ENCODE results near the gene RSU1.

Gene RSU1

DNA sequence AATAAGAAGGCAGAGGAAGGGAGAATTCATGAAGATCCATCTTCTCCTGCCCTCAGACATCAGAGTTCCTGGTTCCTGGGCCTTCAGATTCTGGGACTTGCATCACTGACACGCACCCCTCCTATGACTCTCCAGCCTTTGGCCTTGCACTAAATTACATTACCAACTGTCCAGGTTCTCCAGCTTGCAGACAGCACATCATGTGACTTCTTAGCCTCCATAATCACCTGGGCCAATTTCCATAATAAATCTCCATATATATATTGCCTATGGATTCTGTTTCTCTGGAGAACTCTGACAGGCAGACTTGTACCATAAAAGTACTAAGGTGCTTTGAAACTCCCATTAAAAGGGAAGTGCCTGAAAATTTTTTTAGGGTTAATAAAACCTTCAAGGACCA is 23.2 kb downstream of the RSU1 start:
- Histone ChIP-seq H3K27ac (ENCODE audit: low read depth, low read length, poor library complexity, severe bottlenecking) (no peak overlapping the region), H3K9ac (ENCODE audit: low read length) (no peak overlapping the region), H3K9me2 (ENCODE audit: low read depth, low read length) (no peaks in the 10 kb centered on the region), H3F3A (ENCODE audit: insufficient read depth, low read length) (no peaks in the 10 kb centered on the region), H3K4me2 (ENCODE audit: low read length) (no peak overlapping the region), H3K36me3 (ENCODE audit: insufficient read depth, low read length) (0 out of 2 replicates have a peak, but pooled peaks cover 3% of the 10 kb centered on the region), H3K4me1 (ENCODE audit: insufficient read depth, low read length, severe bottlenecking) (no peaks in the 10 kb centered on the region), H3K9me3 (ENCODE audit: low read length) (peaks cover 6% of the 10 kb centered on the region), H3K4me3 (ENCODE audit: low read depth, low read length, poor library complexity, severe bottlenecking) (no peak overlapping the region), H2AFZ (ENCODE audit: low read length) (no peak overlapping the region), H4K20me1 (ENCODE audit: insufficient read depth, low read length) (no peaks in the 10 kb centered on the region), H3K27me3 (ENCODE audit: insufficient read depth, low read length) (no peaks in the 10 kb centered on the region), H3K79me2 (ENCODE audit: insufficient read depth, low read length) (peaks cover 7% of the 10 kb centered on the region; the same call in 1 of the 2 replicates)
- TF ChIP-seq EZH2 (IDR thresholded peaks at IDR 0.05; ENCODE audit: borderline replicate concordance, low read length) (no peak), CTCF (IDR thresholded peaks at IDR 0.05; ENCODE audit: low read length) (no peak)

GRCh38 chr10:16792675-16793074 is 24.5 kb downstream of the RSU1 start:
- Histone ChIP-seq H3K27ac (ENCODE audit: low read depth, low read length, poor library complexity, severe bottlenecking) (no peak overlapping the region), H3K9ac (ENCODE audit: low read length) (no peak overlapping the region), H2AFZ (ENCODE audit: low read length) (no peak overlapping the region), H3K9me3 (ENCODE audit: low read length) (peaks cover 3% of the 10 kb centered on the region; the same call in 1 of the 2 replicates), H4K20me1 (ENCODE audit: insufficient read depth, low read length) (no peaks in the 10 kb centered on the region), H3K4me3 (ENCODE audit: low read depth, low read length, poor library complexity, severe bottlenecking) (no peak overlapping the region), H3K4me2 (ENCODE audit: low read length) (no peak overlapping the region), H3F3A (ENCODE audit: insufficient read depth, low read length) (no peaks in the 10 kb centered on the region), H3K27me3 (ENCODE audit: insufficient read depth, low read length) (no peaks in the 10 kb centered on the region), H3K36me3 (ENCODE audit: insufficient read depth, low read length) (no peaks in the 10 kb centered on the region), H3K9me2 (ENCODE audit: low read depth, low read length) (no peaks in the 10 kb centered on the region), H3K79me2 (ENCODE audit: insufficient read depth, low read length) (0 out of 2 replicates have a peak, but pooled peaks cover 5% of the 10 kb centered on the region), H3K4me1 (ENCODE audit: insufficient read depth, low read length, severe bottlenecking) (no peaks in the 10 kb centered on the region)
- TF ChIP-seq CTCF (IDR thresholded peaks at IDR 0.05; ENCODE audit: low read length) (no peak), EZH2 (IDR thresholded peaks at IDR 0.05; ENCODE audit: borderline replicate concordance, low read length) (no peak)

GRCh38 chr10:16789765-16790164 is 27.5 kb downstream of the RSU1 start:
- no peak overlapping the region for H3K9ac ChIP-seq (ENCODE audit: low read length)
- no peaks in the 10 kb centered on the region for H3K9me2 ChIP-seq (ENCODE audit: low read depth, low read length)
- no peaks in the 10 kb centered on the region; the same call in 1 of the 2 replicates for H3K9me3 ChIP-seq (ENCODE audit: low read length)
- no peak overlapping the region for H3K4me2 ChIP-seq (ENCODE audit: low read length)
- H3K27ac ChIP-seq (ENCODE audit: low read depth, low read length, poor library complexity, severe bottlenecking) = no peak overlapping the region
- no peaks in the 10 kb centered on the region for H3K4me1 ChIP-seq (ENCODE audit: insufficient read depth, low read length, severe bottlenecking)
- no peaks in the 10 kb centered on the region for H3K27me3 ChIP-seq (ENCODE audit: insufficient read depth, low read length)
- TF ChIP-seq CTCF (IDR thresholded peaks at IDR 0.05; ENCODE audit: low read length) = no peak
- no peak for TF ChIP-seq EZH2 (IDR thresholded peaks at IDR 0.05; ENCODE audit: borderline replicate concordance, low read length)
- 0 out of 2 replicates have a peak, but pooled peaks cover 5% of the 10 kb centered on the region for H3K79me2 ChIP-seq (ENCODE audit: insufficient read depth, low read length)
- H3K4me3 ChIP-seq (ENCODE audit: low read depth, low read length, poor library complexity, severe bottlenecking) = no peak overlapping the region
- H3F3A ChIP-seq (ENCODE audit: insufficient read depth, low read length) = no peaks in the 10 kb centered on the region
- H3K36me3 ChIP-seq (ENCODE audit: insufficient read depth, low read length) = no peaks in the 10 kb centered on the region
- no peaks in the 10 kb centered on the region for H4K20me1 ChIP-seq (ENCODE audit: insufficient read depth, low read length)
- H2AFZ ChIP-seq (ENCODE audit: low read length) = no peak overlapping the region

Measured in OCI-LY1 (cell line).